Large intestine (tissue), 3 donors: Measurements from ENCODE around the gene FAM3D. TPM values are rescaled to one million over a fixed set of nuclear protein-coding genes. Genes with fewer than 3 reads are reported as not detected.

Experiments used
- DNase-seq, 2 donors: peaks; one replicate each; pipeline versions ENCODE4 v3.0.0 to v3.0.0-alpha.2; 2013
- H3K27ac ChIP-seq: one replicate; pipeline ENCODE4 v1.5.1; 2013; ENCODE audit warnings: low read length
- H3K27me3 ChIP-seq: 2 replicates; pipeline ENCODE4 v1.6.1; 2013; ENCODE audit warnings: low read length; ENCODE audit not compliant: control insufficient read depth, insufficient read depth
- H3K36me3 ChIP-seq: 2 replicates; pipeline ENCODE4 v1.6.1; 2013; ENCODE audit warnings: low read length; ENCODE audit not compliant: control insufficient read depth, insufficient read depth
- H3K4me1 ChIP-seq: one replicate; pipeline ENCODE4 v1.6.1; 2013; ENCODE audit warnings: low read length; ENCODE audit not compliant: control insufficient read depth, insufficient read depth
- H3K4me3 ChIP-seq: one replicate; pipeline ENCODE4 v1.5.1; 2013; ENCODE audit warnings: low read length
- H3K9me3 ChIP-seq: one replicate; pipeline ENCODE4 v1.6.1; 2013; ENCODE audit warnings: mild to moderate bottlenecking, low read depth, low read length, moderate library complexity; ENCODE audit not compliant: control insufficient read depth
- WGBS: methylation state at CpG from one replicate; pipeline ENCODE4 v1.1.5; 2013; ENCODE audit warnings: low lambda C conversion rate; ENCODE audit not compliant: insufficient coverage; 5-methylcytosine and 5-hydroxymethylcytosine counted together
- polyA plus RNA-seq: library from polyadenylated mRNA; unstranded; fragments of 120-200 nt; gene quantifications from one replicate; pipeline ENCODE4 v1.2.1, GENCODE V29; 2013

Gene FAM3D
- polyA plus RNA-seq, 1 donor = 6.2 TPM

- Histone ChIP-seq H3K27ac (no peak overlapping the region), H3K4me3 (no peak overlapping the region), H3K36me3 (no peaks in the 10 kb centered on the region), H3K4me1 (no peaks in the 10 kb centered on the region), H3K27me3 (peaks cover 6% of the 10 kb centered on the region), H3K9me3 (no peaks in the 10 kb centered on the region)
- WGBS = no CpG with 5 or more reads among the region's 8 CpGs
- peak in 1 of 2 donors; percentile 63 for DNase-seq
These were observed 8.9 kb downstream of the FAM3D start for GRCh38 chr3:58657571-58658141.

GRCh38 chr3:58657036-58657520 is 9.5 kb downstream of the FAM3D start:
- Histone ChIP-seq H3K36me3 (no peaks in the 10 kb centered on the region), H3K9me3 (no peaks in the 10 kb centered on the region), H3K27ac (no peak overlapping the region), H3K27me3 (peaks cover 6% of the 10 kb centered on the region), H3K4me1 (no peaks in the 10 kb centered on the region), H3K4me3 (no peak overlapping the region)
- DNase-seq = no peak
- 91% methylated on average over 4 of the region's 9 CpGs for WGBS

DNA sequence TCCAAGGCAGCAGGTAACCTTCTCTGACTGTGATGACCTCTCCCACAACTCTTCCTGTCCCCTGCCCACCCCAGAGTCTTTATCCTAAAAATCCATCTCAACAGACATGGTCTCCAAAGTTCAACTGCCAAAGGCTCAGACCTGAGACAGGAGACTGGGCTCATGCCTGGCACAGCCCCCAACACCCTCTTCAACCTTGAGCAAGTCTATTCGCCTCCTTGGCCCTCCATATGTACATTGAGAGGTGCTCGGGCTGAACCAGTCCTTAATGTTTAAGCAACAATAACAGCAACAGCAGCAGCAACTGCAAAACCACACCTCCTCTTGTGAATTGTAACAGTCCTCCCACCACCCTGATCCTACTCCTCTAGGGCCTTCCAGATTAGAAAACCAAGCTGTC is 9.9 kb downstream of the FAM3D start:
- Histone ChIP-seq H3K27me3 (peaks cover 6% of the 10 kb centered on the region), H3K4me3 (no peak overlapping the region), H3K27ac (no peak overlapping the region), H3K36me3 (no peaks in the 10 kb centered on the region), H3K9me3 (no peaks in the 10 kb centered on the region), H3K4me1 (no peaks in the 10 kb centered on the region)
- no CpG with 5 or more reads among the region's 2 CpGs for WGBS
- DNase-seq = no peak

DNA sequence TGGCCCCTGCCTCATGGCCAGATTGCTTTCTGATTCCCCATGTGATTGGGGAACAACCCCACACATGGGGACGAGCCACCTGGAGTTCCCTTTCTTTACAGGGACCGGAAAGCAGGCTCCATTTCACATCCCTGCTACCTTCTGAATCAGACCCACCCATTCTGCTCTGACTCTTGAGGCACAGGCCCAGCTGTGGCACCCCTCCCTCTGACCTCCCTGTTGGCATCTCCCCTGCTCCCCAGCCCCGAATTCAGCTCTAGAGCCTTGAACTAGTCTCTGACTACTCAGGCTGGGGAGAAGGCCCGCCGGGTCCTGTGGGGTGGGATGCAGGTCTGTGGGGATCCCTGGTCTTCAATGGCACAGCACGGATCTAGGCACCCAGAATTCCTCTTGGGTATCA is 12.1 kb downstream of the FAM3D start:
- no peaks in the 10 kb centered on the region for H3K4me1 ChIP-seq
- H3K36me3 ChIP-seq = no peaks in the 10 kb centered on the region
- H3K27me3 ChIP-seq = peaks cover 6% of the 10 kb centered on the region
- H3K9me3 ChIP-seq = no peaks in the 10 kb centered on the region
- WGBS = no CpG with 5 or more reads among the region's 6 CpGs
- no peak overlapping the region for H3K27ac ChIP-seq
- DNase-seq = no peak
- H3K4me3 ChIP-seq = no peak overlapping the region

DNA sequence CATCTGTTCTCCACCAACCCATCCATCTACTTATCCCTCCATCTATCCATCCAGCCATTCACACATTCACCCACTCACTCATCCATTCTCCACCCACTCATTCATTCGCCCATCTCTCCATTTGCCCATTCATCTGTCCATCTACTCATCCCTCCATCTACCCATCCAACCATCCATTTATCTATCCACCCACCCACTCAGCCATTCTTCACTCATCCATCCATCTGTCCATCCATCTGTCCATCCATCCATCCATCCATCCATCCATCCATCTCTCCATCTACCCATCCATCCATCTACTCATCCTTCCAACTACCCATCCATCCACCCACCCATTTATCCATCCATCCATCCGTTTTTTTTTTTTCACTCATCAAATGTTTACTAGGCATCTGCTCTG is 13.9 kb downstream of the FAM3D start:
- DNase-seq = no peak
- no peak overlapping the region for H3K4me3 ChIP-seq
- peaks cover 6% of the 10 kb centered on the region for H3K27me3 ChIP-seq
- WGBS = 100% methylated on average over 1 of the region's 2 CpGs
- no peaks in the 10 kb centered on the region for H3K9me3 ChIP-seq
- no peak overlapping the region for H3K27ac ChIP-seq
- no peaks in the 10 kb centered on the region for H3K36me3 ChIP-seq
- H3K4me1 ChIP-seq = no peaks in the 10 kb centered on the region

GRCh38 chr3:58651276-58651675 is 15.3 kb downstream of the FAM3D start:
- H3K9me3 ChIP-seq = no peaks in the 10 kb centered on the region
- DNase-seq = no peak
- no peaks in the 10 kb centered on the region for H3K4me1 ChIP-seq
- H3K27ac ChIP-seq = no peak overlapping the region
- peaks cover 4% of the 10 kb centered on the region for H3K27me3 ChIP-seq
- no peak overlapping the region for H3K4me3 ChIP-seq
- H3K36me3 ChIP-seq = no peaks in the 10 kb centered on the region

- Histone ChIP-seq H3K36me3 (no peaks in the 10 kb centered on the region), H3K9me3 (peaks cover 4% of the 10 kb centered on the region), H3K27me3 (no peaks in the 10 kb centered on the region), H3K4me1 (no peaks in the 10 kb centered on the region), H3K27ac (no peak overlapping the region), H3K4me3 (no peak overlapping the region)
- WGBS = no CpG with 5 or more reads among the region's 3 CpGs
- peak in 1 of 2 donors; percentile 59 for DNase-seq
These were observed 19.0 kb downstream of the FAM3D start for GRCh38 chr3:58647381-58648141.

DNA sequence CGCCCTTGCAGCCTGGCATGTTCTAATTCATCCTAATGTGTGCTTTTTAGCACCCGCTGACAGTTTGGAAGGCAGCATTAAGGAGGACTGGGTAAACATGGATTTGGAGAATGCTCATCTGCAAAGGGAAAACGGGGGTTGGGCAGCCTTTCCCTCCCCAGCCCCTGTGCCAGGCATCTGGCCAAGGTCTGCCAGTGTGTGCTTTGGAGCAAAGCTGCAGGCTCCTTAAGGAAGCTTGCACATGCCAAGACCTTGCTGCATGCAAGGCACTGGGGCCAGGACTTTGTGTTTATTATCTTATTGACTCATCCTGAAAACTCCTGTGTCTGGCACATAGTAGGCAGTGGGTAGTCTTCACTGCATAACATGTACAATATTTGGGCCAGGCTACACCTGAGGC is 20.1 kb downstream of the FAM3D start:
- Histone ChIP-seq H3K27me3 (no peaks in the 10 kb centered on the region), H3K4me3 (no peak overlapping the region), H3K36me3 (no peaks in the 10 kb centered on the region), H3K27ac (no peak overlapping the region), H3K4me1 (no peaks in the 10 kb centered on the region), H3K9me3 (peaks cover 4% of the 10 kb centered on the region)
- no peak for DNase-seq
- WGBS = no CpG with 5 or more reads among the region's 3 CpGs

DNA sequence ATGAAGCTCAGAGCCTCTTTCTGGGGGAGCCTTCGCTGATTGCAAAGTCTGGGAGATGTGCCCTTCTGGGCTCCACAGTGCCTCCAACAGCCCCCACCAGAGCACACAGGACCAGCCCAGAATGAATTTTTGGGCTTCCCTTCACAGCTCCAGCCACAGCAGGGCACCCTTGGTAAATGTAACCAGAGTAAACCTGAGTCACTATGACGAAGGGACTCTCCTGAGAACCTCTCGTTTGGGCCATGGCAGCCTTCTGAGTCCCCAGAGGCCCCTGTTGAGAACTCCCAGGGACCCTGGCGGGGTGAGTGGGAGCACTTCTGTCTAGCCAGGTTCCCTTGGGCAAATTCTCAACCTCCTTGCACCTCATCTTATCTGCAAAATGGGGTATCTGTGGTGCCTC is 20.8 kb downstream of the FAM3D start:
- H3K4me1 ChIP-seq = no peaks in the 10 kb centered on the region
- no peaks in the 10 kb centered on the region for H3K27me3 ChIP-seq
- H3K4me3 ChIP-seq = no peak overlapping the region
- no peak for DNase-seq
- WGBS = no CpG with 5 or more reads among the region's 4 CpGs
- no peak overlapping the region for H3K27ac ChIP-seq
- peaks cover 4% of the 10 kb centered on the region for H3K9me3 ChIP-seq
- no peaks in the 10 kb centered on the region for H3K36me3 ChIP-seq

DNA sequence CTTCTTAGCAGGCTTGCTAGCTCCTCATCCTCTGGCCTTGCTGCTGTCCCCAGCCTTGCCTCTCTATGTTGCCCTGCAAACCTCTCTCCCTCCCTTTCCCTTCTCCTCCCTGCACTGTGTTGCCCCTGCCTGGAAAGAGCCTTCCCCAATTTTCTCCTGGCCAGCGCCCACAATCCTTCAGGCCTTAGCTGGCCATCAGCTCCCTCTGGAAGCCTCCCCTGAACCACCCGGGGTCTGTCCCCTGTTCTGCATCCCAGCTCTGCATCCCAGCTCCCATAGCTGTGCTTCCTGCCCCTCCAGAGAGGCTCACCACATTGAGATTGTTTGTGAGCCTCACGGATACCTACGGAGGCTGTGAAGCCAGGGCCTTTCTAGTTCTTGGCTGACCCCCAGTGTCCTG is 23.7 kb downstream of the FAM3D start:
- no peak for DNase-seq
- no CpG with 5 or more reads among the region's 4 CpGs for WGBS
- no peaks in the 10 kb centered on the region for H3K27me3 ChIP-seq

More for the DNA sequence above, 23.7 kb downstream of the FAM3D start:
- H3K27ac ChIP-seq = no peak overlapping the region
- no peaks in the 10 kb centered on the region for H3K4me1 ChIP-seq
- no peak overlapping the region for H3K4me3 ChIP-seq
- no peaks in the 10 kb centered on the region for H3K36me3 ChIP-seq
- H3K9me3 ChIP-seq = peaks cover 4% of the 10 kb centered on the region
